ENCODE results near the gene SP1.
"Not testable (repeated sequence)": the region's sequence is repeated elsewhere in the genome, so short reads cannot be mapped to it uniquely, and the experiment has no call there.

The SP1 gene

DNA sequence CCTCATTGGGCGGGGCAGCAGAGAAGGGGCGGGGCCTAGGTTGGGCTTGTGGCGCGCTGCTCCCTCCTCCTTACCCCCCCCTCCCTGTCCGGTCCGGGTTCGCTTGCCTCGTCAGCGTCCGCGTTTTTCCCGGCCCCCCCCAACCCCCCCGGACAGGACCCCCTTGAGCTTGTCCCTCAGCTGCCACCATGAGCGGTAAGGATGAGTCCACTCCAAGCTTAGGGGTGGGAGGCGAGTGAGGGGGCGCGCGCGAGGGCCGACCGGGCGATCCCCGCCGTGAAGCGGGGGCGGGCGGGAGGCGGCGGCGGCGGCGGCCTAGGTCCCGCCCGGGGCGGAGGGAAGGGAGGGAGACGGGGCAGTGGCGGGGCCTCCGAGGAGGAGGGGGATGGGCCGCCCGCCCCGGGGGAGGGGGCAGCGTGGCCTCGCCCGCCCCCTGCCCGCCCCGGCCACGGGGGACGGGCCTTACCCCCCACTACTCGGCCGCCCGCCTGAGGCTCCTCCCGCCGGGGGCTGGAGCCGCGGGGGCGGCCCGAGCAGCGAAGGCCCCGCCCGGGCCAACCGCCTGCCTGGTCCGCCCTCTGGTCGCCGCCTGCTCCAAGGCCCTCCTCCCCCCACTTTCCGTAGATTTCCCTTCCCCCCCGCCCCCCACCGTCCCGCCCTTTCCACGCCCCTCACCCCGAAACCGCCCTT lies at the start of gene SP1:
Gene SP1, plus strand, starts transcription at position 73 of the 690 bp plus-strand sequence. Its CDS starts 116 bp downstream, at position 189.
- DNase-seq = peak; percentile 57 to 97 (median 74)
- intact Hi-C loops (cut with DNase I) = no loop called here

DNA sequence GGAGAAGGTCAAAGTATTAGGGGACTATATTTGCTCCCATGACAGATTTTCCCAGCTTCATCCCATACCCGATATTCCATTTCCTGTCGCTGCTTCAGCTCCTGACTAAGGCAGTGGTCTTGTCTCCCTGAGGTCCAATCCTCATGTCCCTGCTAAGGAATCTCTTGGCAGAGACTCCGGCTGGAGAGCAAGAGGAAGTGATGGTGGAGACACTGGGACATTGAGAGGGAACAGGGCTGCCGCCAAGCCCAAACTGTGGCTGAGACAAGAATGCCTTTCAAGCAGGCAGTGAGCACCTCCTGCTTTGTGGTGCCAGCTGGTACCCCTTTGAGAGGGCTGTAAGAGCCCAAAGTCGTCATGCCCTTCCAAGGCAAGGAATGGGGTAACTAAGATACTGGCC lies 49.3 kb upstream of the SP1 start:
- no peak for DNase-seq

DNA sequence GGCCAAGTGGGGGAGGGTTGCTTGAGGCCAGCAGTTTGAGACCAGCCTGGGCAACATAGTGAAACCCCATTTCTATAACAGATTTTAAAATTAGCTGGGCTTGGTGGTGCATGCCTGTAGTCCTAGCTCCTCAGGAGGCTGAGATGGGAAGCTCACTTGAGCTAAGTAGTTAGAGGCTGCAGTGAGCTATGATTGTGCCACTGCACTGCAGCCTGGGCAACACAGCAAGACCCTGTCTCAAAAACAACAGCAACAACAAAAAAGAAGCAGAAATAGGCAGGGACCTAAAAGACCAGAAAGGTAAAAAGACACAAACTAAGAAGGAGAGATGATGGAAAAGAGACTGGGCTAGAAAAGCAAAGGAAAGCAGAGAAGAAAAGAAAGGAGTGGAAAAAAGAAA lies 47.6 kb upstream of the SP1 start:
- intact Hi-C loops (cut with DNase I); DNase-seq: not testable (repeated sequence)

More for the DNA sequence above, 49.3 kb upstream of the SP1 start:
- intact Hi-C loops (cut with DNase I) = no loop called here

DNA sequence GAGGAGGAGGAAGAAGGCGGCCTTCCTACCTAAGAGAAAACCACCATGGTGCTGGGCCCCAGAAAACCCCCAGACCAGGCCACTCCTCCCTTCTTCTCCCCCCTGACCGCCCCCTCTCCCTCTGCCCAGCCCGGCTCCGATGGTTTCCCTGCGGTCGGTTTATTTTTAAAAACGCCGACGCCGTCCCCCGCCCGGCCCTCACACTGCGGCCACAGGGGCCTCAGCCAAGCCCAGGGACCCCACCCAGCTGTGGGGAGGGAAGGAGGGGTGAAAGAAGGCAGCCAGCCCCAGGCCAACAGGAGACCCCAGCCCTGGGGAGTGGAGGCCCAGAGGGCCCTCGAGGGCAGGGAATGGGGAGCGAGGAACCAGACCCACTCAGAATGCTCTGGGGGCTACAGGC lies 47.2 kb upstream of the SP1 start:
- no peak for DNase-seq
- intact Hi-C loops (cut with DNase I) = no loop called here

DNA sequence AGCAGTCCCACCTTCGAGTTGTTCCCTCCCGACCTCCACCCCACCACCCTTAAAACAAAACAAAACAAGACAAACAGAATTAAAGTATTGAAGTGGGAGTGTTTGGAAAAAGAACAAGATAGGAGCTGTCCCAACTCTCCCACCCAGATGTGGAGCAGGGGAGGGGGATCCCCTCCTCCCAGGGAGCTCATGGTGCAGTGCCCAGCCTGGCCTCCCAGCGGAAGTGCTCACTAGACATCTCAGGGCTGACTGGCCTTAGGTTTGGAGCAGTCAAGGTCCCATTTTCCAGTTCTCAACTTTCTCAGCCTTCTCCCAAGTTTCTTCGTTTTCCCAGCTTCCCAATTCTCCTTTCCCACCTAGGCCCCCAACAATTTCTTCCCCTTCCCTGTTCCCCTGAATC lies 46.7 kb upstream of the SP1 start:
- no peak for DNase-seq
- intact Hi-C loops (cut with DNase I) = no loop called here

DNA sequence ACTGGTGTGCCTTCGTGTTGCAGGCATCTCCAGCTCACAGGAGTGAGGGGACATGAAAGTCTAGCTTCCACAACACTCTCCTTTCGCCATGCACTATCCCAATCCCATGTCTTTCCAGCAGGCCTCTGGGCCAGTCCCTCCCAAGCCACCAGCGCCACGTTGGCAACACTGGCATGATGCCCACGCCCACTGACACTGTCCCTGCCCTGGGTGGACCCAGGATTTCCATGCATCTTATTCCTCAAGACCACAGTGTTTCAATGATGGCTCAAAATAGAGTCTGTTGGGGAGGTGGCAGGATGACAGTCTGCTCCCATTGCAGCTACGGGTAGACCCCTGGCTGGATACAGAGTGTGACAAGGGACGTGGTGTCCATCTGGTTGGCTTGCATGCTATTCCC lies 46.1 kb upstream of the SP1 start:
- no peak for DNase-seq
- intact Hi-C loops (cut with DNase I) = no loop called here

DNA sequence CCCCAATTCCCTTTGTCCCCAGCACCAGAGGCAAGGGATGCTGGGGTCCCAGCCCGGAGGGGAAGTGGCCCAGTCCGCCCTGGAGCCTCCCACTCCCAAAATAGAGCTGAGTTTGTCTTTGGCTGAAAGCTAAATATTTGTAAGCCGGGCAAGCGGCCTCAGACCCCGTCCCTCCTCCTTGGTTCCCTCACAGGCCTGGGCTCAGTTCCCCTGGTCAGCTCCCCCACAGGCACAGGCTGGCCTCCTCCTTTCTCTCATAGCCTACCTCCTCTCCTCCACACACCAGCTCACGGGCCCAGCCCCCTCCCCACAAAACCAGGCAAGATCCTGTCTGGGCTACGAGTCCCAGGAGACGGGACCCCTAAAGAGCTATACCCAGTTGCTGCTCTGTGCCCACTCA lies 45.2 kb upstream of the SP1 start:
- DNase-seq = no peak
- intact Hi-C loops (cut with DNase I) = no loop called here

DNA sequence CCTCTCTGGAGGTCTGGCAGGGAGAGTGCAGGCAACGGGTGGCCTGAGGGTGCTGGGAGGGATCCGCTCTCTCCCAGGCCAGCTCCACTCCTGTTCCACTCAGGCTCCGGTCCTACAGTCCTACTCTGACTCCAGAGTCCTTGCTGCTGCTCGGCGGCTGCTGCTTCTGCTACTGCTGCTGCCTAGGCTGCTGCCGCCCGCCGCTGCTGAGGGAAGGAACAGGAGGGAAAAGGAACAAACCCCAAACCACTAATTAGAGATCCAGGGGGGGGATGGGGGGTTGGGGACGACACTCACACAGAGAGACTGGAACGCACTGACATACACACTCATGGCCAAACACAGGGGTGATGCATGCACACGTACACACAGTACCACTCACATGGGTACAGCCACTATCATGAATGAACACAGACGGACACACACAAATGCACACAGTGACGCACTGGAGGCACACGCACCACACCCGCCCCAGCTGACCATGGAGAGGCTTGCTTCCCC lies 43.7 kb upstream of the SP1 start, which contains the start of gene SP7:
Gene SP7, minus strand, starts transcription at position 174 of the 501 bp plus-strand sequence. CDS start 708 bp downstream, outside the sequence.
- DNase-seq = no peak
- intact Hi-C loops (cut with DNase I) = no loop called here

DNA sequence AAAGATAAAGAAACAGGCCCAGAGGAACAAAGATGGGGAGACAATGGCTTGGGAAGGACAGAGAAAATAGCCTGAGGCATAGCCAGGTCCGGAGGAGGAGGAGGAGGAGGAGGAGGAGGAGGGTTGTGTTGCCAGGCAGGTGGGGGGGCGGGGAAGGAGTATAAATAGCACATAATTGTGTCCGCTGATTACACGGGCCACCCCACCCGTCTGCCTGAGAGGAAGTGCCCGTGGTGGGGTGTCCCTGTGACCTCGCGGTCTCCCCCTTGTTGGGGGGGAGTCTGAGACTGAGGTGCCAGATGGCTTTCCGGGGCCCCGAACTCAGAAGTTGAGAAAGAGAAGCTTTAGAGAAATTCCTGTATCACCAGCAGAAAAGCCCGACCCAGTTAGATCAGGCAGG lies 42.0 kb upstream of the SP1 start:
- no peak for DNase-seq
- intact Hi-C loops (cut with DNase I) = no loop called here

DNA sequence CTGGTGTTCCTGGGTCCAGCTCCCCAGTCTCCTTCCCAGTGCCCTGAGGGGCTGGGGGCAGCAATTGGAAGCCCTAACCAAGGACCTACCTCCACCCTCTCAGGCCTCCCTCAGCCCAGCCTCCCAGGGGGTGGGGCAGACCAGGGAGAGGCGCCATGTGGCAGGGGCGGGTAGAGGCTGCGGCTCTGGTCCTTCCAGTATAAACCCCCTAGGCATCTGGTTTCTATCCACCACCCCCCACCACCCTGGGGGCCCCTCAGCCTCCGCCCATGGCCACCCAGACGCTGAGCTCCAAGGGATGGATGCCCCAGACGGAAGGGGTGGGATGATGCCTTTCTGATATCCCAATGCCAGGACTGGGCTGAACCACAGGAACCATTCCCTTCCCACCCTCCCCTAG lies 41.1 kb upstream of the SP1 start:
- DNase-seq = no peak
- intact Hi-C loops (cut with DNase I) = no loop called here

DNA sequence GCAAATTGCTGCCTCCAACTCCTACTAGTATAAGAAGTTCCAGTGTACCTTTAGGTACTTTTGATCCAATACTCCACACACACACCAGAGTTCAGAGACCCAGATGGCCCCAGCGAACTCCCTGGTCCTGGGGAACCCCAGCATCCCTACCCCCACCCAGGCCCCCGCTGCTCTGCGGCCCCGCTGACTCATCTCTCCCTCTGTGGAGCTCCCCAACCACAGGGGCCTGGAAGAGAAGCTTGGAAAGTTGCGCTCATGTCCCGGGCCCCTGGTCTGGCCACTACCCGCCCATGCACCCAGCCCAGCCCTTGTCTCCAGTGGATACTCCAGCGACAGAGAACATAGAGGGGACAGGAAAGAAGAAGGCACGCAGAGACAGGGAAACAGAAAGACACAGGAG lies 39.6 kb upstream of the SP1 start:
- no peak for DNase-seq
- intact Hi-C loops (cut with DNase I) = no loop called here

DNA sequence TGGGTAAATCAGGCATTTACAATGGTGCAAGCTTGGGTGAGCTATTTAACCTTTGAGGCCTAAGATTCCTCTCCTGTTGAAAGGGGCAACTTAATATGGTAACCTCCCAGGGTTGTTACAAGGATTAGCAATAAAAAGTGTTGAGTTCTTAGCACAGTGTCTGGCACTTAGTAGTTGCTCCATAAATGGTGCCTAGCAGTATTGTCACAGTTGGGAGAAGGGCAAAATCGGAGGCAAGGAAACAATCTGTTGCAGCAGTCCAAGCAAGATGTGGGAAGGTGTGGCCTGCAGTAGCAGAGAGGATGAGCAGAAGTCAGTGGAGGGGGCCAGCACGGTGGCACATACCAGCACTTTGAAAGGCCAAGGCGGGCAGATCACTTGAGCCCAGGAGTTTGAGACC lies 36.5 kb upstream of the SP1 start:
- intact Hi-C loops (cut with DNase I) = no loop called here
- DNase-seq = no peak

DNA sequence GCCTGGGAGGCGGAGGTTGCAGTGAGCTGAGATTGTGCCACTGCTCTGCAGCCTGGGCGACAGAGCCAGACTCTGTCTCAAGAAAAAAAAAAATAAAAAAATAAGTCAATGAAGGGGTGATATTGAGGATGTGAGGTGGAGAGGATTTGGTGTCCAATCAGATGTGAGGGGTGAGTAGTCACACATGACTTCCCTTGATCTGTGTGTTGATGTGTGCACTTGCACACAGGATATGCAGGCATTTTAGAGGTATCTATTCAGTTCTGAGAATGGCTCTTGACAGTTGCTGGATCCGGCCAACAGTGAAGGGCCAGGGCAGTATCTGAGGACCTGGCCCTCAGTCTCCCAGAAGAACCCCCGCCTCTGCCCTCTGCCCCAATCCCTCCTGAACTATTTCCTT lies 36.0 kb upstream of the SP1 start:
- DNase-seq = no peak
- intact Hi-C loops (cut with DNase I) = loop anchor here (2.0 kb wide), 1 partner anchor 131 kb away; no protein-coding TSS in a partner anchor

DNA sequence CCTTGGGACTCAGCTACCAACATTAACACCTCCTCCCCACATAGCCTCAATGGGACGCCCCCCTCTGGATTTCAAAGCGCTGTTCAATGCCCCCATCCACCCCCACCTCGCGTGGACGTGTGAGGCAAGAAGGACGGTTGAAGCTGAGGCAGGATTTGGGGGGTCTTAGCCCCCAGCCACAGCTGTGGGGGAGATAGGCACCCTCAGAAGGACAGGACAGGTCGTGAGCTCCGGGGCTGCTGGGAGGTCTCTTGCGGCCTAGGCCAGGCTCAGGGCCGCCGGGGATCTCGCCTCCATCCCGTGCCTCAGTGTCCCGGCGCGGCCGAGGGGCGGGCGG lies 35.5 kb upstream of the SP1 start:
- intact Hi-C loops (cut with DNase I) = loop anchor here (2.0 kb wide), 1 partner anchor 132 kb away; no protein-coding TSS in a partner anchor
- no peak for DNase-seq

DNA sequence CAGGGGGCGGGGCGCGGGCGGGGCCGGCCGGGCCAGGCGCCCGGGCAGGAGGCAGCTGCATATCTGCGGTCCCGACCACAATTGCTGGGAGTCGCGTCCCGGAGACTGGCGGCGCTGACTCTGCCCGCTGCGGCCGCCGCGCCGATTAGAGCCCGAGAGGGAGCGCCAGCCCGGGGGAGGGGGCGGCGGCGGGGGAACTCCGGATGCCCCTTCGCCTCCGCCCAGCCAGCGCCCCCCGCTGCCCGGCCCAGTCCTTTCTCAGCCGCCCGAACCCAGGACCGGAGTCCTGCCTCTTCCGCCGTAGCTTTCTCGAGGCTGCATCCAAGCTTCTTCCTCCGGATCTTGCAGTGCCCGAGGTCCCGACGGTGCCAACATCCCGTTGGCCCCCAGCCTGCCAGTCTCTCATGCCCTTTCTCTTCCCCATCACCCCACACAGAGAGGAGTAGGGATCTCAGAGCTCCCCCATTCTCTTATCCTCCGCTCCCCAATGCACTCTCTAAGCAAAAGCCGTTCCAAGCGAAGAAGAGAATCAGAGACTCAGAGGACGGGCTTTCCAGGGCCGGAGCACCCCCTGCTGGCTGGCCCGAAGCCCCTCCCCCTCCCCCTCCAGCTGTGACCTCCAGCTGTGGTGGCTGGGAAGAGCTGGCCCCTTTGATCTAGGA lies 35.0 kb upstream of the SP1 start:
- peak; percentile 65 to 96 (median 78) for DNase-seq
- intact Hi-C loops (cut with DNase I) = loop anchor here (1.0 to 2.0 kb wide), 2 partner anchors 20 to 132 kb away; no protein-coding TSS in a partner anchor

DNA sequence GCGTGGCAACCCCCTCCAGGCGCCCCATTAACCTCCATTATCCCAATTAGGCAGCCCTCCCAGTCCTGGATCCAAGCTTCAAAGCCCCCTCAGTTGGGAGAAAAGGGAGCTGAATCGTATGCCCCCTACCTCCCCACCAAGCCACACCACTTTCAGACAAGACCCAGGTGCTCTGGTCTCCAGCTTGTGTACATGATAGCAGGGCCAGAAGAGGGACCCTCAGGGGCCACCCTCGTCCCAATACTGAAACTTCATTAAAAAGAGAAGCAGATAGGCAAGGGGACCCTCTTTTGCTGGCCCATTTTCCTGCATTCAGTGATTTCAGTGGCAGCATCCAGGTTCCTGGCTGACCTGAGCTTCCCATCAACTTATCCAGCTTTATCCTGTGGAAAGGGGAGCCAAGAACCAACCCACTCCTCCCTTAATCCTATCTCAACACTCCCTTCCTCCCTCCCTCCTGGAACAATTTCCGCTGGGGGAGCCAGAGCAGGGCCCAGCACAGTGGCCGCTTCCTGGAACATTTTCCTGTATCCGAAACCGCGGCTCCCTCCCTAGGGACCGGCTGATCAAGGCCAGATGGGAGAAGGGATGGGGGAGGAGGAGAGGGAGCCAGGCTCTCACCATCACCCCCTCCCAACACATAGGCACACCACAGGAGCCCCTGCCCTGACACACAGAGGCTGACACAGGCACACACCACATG lies 34.3 kb upstream of the SP1 start:
- intact Hi-C loops (cut with DNase I) = loop anchor here (1.0 to 2.0 kb wide), 2 partner anchors 20 to 133 kb away; no protein-coding TSS in a partner anchor
- DNase-seq = no peak

DNA sequence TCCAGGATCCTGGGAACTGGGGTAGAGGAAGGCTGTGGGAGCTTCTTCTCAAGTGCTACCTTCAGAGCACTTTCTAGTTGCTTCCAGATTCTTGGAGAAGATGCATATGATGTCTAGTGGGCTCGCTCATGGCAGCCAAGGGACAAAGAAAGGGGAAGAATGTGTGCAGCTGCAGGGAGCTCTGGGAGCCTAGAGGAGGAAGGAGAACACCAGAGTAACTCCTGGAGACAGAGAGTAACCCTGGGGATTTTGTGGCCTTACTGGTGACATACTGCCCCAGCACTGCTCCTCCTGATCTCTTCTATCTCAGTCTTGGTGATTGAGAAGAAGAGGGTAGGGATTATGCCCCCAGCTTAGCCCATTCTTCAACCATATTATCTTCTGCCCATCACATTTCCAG lies 33.5 kb upstream of the SP1 start:
- intact Hi-C loops (cut with DNase I) = no loop called here
- DNase-seq = no peak

DNA sequence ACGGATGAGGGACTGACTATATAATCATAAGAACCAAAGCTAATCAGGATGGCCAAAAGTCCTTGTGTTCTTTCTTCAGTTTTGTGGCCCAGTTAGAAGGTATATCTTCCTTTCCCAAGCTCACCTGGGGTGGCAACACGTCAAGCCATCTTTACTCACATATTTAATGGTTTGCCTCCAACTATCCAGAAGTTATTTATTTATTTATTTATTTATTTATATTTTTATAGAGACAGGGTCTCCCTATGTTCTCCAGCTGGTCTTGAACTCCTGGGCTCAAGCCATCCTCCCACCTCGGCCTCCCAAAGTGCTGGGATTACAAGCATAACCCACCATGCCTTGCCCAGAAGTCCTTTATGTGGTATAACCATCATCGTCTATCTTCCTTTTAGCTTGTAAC lies 32.1 kb upstream of the SP1 start:
- no peak for DNase-seq
- intact Hi-C loops (cut with DNase I) = no loop called here

DNA sequence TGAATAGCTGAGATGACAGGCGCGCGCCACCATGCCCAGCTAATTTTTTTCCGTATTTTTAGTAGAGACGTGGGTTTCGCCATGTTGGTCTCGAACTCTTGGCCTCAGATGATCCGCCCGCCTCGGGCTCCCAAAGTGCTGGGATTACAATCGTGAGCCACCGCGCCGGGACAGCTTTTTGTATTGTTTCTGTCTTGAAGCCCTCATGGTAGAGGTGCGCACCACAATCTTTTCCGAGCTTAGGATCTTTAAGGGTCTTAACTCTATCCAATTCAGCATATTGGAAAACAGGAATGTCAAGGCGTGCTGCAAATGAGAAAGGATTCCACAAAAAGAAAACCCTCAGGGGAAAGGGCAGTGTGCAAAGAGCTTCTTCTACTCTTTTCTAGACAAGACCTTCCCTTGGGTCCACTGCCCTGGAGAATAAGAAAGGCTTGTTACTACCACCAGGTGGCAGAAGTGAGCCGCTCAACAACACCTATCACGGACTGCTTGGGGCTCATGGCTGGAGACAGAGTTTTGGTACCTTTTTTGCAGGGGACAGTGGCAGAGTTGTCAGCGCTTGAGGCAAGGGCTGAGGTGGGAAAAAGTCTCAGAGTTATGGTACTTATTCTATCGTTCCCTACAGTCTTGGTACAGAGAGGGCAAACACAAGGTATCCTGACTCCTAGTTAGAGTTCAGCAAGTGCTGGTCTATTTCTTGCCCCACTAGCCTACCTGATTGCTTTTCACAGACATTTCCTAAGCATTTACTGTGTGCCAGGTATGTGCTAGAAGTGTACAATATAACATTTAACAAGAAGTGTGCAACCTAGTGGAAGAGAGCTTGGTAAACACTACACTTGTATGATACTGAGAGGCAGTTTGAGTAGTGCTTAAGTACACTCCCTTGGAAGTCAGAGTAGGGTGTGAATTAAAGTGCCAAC lies 27.4 kb upstream of the SP1 start:
- intact Hi-C loops (cut with DNase I) = loop anchor here (1.0 to 5.0 kb wide), 2 partner anchors 69 to 155 kb away; partner anchors contain the start of gene NPFF
- DNase-seq = peak; percentile 56 to 95 (median 82)

DNA sequence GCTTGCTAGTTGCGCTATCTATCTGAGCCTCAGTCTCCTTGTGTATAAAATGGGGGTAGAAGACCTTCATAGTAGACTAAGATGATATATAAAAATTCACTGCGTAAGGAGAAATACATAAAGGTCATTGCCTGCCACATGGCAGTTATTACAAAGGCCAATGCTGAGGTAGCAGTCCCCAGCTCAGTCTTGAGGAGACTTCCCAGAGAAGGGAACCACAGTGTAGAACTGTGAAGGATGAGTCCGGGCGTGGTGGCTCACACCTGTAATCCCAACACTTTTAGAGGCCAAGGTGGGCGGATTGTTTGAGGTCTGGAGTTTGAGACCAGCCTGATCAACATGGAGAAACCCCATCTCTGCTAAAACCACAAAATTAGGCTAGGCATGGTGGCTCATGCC lies 26.7 kb upstream of the SP1 start:
- intact Hi-C loops (cut with DNase I) = loop anchor here (5.0 kb wide), 1 partner anchor 154 kb away; the partner anchor contains the start of gene NPFF
- no peak for DNase-seq
